Measurements from ENCODE around the gene LYSMD2. TPM values are rescaled to one million over a fixed set of nuclear protein-coding genes. Genes with fewer than 3 reads are reported as not detected.

Gene LYSMD2
- total RNA-seq, 2 experiments from 2014 or later: 20.6 to 21.9 TPM

GRCh38 chr15:51681303-51681963 is 56.0 kb downstream of the LYSMD2 start, which contains the start of gene SCG3:
Gene SCG3, plus strand, starts transcription at chr15:51681503. Its CDS starts 253 bp downstream, at chr15:51681756.
- POLR2A ChIA-PET: interaction anchor here (0.7 kb wide), 1 partner anchor 1641 kb away, joined by 3 read pairs; no protein-coding TSS in a partner anchor
- peaks cover 8% of the 10 kb centered on the region for H3K4me1 Mint-ChIP-seq (ENCODE audit: low read depth)
- CTCF ChIA-PET: interaction anchor here (0.6 to 1.5 kb wide), 3 partner anchors 31 to 1336 kb away, joined by 3 to 6 read pairs (median 3); no protein-coding TSS in a partner anchor
- no peaks in the 10 kb centered on the region for H3K9me3 Mint-ChIP-seq (ENCODE audit: insufficient read depth)
- no peak within 1 kb of the TSS for H3K4me3 Mint-ChIP-seq
- ATAC-seq (peak; percentile 98), DNase-seq (peak; percentile 85)
- H3K36me3 Mint-ChIP-seq (ENCODE audit: low read depth): no peaks in the 10 kb centered on the region
- peaks cover 28% of the 10 kb centered on the region for H3K27me3 Mint-ChIP-seq (ENCODE audit: low read depth)
- no peak within 1 kb of the TSS for H3K27ac Mint-ChIP-seq

GRCh38 chr15:51680321-51680720 is 57.1 kb downstream of the LYSMD2 start:
- Mint-ChIP-seq H3K4me3 (no peak overlapping the region), H3K4me1 (ENCODE audit: low read depth) (peaks cover 8% of the 10 kb centered on the region), H3K36me3 (ENCODE audit: low read depth) (no peaks in the 10 kb centered on the region), H3K27ac (no peak overlapping the region), H3K9me3 (ENCODE audit: insufficient read depth) (no peaks in the 10 kb centered on the region), H3K27me3 (ENCODE audit: low read depth) (peaks cover 24% of the 10 kb centered on the region)
- DNase-seq (no peak), ATAC-seq (no peak)
- CTCF ChIA-PET: interaction anchor here (0.9 to 1.5 kb wide), 3 partner anchors 30 to 96 kb away, joined by 3 to 4 read pairs (median 3); no protein-coding TSS in a partner anchor
- POLR2A ChIA-PET: no interaction called here

- CTCF ChIA-PET: no interaction called here
- no peak for DNase-seq
- Mint-ChIP-seq H3K4me3 (no peak overlapping the region), H3K36me3 (ENCODE audit: low read depth) (no peaks in the 10 kb centered on the region), H3K9me3 (ENCODE audit: insufficient read depth) (no peaks in the 10 kb centered on the region), H3K27me3 (ENCODE audit: low read depth) (peaks cover 13% of the 10 kb centered on the region), H3K27ac (no peak overlapping the region), H3K4me1 (ENCODE audit: low read depth) (peaks cover 8% of the 10 kb centered on the region)
- POLR2A ChIA-PET: no interaction called here
- no peak for ATAC-seq
These were observed 59.4 kb downstream of the LYSMD2 start for GRCh38 chr15:51678096-51678495.

- no peak for ATAC-seq
- H3K9me3 Mint-ChIP-seq (ENCODE audit: insufficient read depth): no peaks in the 10 kb centered on the region
- no peak overlapping the region for H3K27ac Mint-ChIP-seq
- H3K4me3 Mint-ChIP-seq: no peak overlapping the region
- H3K4me1 Mint-ChIP-seq (ENCODE audit: low read depth): peaks cover 8% of the 10 kb centered on the region
- POLR2A ChIA-PET: no interaction called here
- CTCF ChIA-PET: no interaction called here
- no peak for DNase-seq
- no peaks in the 10 kb centered on the region for H3K36me3 Mint-ChIP-seq (ENCODE audit: low read depth)
- H3K27me3 Mint-ChIP-seq (ENCODE audit: low read depth): peaks cover 16% of the 10 kb centered on the region
These were observed 60.0 kb downstream of the LYSMD2 start for GRCh38 chr15:51677452-51677851.

- Mint-ChIP-seq H3K4me3 (no peak overlapping the region), H3K9me3 (ENCODE audit: insufficient read depth) (no peaks in the 10 kb centered on the region), H3K27me3 (ENCODE audit: low read depth) (peaks cover 18% of the 10 kb centered on the region), H3K36me3 (ENCODE audit: low read depth) (no peaks in the 10 kb centered on the region), H3K4me1 (ENCODE audit: low read depth) (peaks cover 8% of the 10 kb centered on the region), H3K27ac (no peak overlapping the region)
- ChIA-PET POLR2A (no interaction called here), CTCF (no interaction called here)
- DNase-seq: no peak
- ATAC-seq: no peak
These were observed 60.4 kb downstream of the LYSMD2 start for GRCh38 chr15:51677021-51677420.

GRCh38 chr15:51675234-51675633 is 62.2 kb downstream of the LYSMD2 start:
- ATAC-seq (no peak), DNase-seq (no peak)
- H3K27ac Mint-ChIP-seq: no peak overlapping the region
- peaks cover 11% of the 10 kb centered on the region for H3K27me3 Mint-ChIP-seq (ENCODE audit: low read depth)
- no peaks in the 10 kb centered on the region for H3K36me3 Mint-ChIP-seq (ENCODE audit: low read depth)
- no peaks in the 10 kb centered on the region for H3K9me3 Mint-ChIP-seq (ENCODE audit: insufficient read depth)
- H3K4me3 Mint-ChIP-seq: no peak overlapping the region
- CTCF ChIA-PET: interaction anchor here (1.5 kb wide), 1 partner anchor 25 kb away, joined by 3 read pairs; no protein-coding TSS in a partner anchor
- no peaks in the 10 kb centered on the region for H3K4me1 Mint-ChIP-seq (ENCODE audit: low read depth)
- POLR2A ChIA-PET: no interaction called here

Other genes with a start within 250 kb of the LYSMD2 start
- gene DMXL2, start 114.9 kb downstream of the LYSMD2 start, total RNA-seq: 1 to 10 TPM; 6.8 to 9.2 TPM
- gene SCG3, start 56.2 kb downstream of the LYSMD2 start, total RNA-seq: not detected
- gene TMOD2, start 13.9 kb upstream of the LYSMD2 start, total RNA-seq: 10 to 100 TPM; 12.0 to 12.5 TPM
- 10 to 100 TPM; 73.8 to 74.1 TPM for gene TMOD3, start 92.0 kb upstream of the LYSMD2 start, total RNA-seq
- 10 to 100 TPM; 30.3 to 33.4 TPM for gene LEO1, start 234.1 kb upstream of the LYSMD2 start, total RNA-seq

Measured in activated CD8-positive, alpha-beta T cell treated with anti-CD3 and anti-CD28 coated beads, Interleukin-2, amount 10 ng/mL, durations not matched to agents 7 days and 5 days (primary cell).